T1000 (cell line): Measurements from ENCODE around the gene GAK.
"Not testable (repeated sequence)": the region's sequence is repeated elsewhere in the genome, so short reads cannot be mapped to it uniquely, and the experiment has no call there.

Experiments used
- DNase-seq: peaks from one replicate; lab custom pipeline; 2025; ENCODE audit warnings: mixed read lengths; lab: John Stamatoyannopoulos, UW

The GAK gene

DNA sequence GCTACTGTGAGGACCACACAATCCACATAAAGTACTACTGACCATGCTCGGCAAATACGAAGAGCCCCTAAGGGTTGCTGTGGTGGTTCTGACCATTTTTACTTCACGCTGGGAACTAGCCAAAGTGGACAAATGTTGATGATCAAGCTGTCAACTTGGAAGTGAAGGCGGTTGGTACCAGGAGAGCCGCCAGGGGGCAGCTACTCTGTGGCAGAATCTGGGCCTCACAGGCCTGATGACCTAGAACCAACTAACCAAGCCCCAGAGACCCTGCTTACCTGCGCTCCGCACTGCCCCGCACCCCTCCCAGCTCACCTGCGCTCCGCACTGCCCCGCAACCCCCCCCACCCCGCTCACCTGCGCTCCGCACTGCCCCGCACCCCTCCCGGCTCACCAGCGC is 5.6 kb downstream of the GAK start:
- DNase-seq: no peak

GRCh38 chr4:925771-926500 is 6.2 kb downstream of the GAK start:
- DNase-seq: no peak

GRCh38 chr4:925171-925570 is 6.9 kb downstream of the GAK start:
- no peak for DNase-seq

DNA sequence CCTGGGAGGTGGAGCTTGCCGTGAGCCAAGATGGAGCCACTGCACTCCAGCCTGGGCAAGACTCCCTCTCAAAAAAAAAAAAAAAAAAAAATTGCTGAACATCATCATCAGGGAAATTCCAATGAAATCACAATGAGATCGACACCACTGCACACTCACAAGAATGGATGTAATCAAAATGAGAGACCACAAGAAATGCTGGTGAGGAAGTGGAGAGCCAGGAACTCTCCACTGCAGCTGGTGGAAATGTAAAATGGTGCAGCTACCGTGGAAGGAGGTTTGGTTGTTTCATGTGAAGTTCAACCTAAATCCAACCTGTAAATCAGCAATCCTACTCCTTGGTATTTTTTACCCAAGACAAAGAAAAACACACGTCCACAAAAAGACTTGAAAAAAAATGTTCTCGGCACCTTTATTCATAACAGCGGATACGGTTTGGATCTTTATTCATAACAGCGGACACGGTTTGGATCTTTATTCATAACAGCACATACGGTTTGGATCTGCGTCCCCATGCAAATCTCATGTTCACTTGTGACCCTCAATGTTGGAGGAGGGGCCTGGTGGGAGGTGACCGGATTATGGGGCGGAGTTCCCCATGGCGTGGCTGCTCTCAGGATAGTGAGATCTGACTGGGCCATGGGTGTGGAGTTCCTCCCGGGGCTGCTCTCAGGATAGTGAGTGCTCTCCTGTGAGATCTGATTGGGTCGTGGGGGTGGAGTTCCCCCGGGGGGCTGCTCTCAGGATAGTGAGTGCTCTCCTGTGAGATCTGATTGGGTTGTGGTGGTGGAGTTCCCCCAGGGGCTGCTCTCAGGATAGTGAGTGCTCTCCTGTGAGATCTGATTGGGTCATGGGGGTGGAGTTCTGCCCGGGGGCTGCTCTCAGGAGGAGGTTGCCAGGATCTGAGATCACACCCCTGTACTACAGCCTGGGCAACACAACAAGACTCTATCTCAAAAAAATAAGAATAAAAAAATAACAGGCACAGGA is 7.7 kb downstream of the GAK start:
- peak; percentile 60 for DNase-seq

GRCh38 chr4:921830-922331 is 10.2 kb downstream of the GAK start:
- no peak for DNase-seq

DNA sequence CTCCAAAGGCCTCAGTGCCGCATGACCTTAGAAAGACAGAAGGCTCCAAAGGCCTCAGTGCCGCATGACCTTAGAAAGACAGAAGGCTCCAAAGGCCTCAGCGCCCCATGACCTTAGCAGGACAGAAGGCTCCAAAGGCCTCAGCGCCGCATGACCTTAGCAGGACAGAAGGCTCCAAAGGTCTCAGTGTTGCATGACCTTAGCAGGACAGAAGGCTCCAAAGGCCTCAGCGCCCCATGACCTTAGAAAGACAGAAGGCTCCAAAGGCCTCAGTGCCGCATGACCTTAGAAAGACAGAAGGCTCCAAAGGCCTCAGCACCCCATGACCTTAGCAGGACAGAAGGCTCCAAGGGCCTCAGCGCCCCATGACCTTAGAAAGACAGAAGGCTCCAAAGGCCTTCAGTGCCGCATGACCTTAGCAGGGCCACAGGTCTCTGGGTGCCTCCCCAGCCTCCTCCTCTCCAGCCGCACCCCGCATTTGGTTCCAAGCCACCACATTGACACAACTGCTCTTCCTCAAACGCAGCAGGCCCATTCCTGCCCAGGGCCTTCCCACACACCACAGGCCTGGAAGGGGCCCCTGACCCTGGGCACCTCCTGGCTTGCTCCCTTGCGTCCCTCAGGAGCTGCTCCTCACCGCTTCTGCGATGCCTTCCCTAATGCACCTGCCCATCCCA is 13.0 kb downstream of the GAK start:
- not testable (repeated sequence) for DNase-seq

GRCh38 chr4:918591-918990 is 13.5 kb downstream of the GAK start:
- not testable (repeated sequence) for DNase-seq

DNA sequence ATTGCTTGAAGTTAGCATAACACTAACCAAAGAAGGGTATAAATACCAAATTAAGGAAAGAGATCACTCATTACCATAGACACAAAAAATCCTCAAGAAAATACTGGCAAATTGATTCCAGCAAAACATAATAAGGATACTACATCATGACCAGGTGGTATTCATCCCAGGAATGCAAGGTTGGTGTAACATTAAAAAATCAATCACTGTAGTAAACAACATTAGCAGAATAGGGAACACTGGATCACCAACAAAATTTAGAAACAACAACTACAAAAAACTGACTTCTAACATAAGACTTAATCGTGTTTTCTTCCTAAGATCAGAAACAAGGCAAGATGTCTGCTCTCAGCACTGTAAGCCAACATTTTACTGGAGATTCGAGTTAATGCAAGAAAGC is 14.1 kb downstream of the GAK start:
- DNase-seq: no peak

DNA sequence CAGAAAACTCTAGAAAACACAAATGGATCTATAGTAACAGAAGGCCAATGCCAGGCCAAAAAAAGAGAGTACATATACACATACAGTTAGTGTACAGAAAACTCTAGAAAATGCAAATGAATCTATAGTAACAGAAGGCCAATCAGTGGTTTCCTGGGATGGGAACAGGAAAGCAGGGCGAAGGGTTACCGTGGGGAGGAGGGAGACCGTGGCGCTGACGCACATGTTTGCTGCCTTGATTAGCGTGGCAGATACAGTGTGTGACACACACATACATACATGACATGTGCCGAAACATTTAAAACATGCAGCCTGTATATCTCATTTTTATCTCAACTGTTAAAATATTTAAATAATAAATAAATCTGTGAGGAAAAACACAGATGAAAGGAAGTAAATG is 14.7 kb downstream of the GAK start:
- no peak for DNase-seq

DNA sequence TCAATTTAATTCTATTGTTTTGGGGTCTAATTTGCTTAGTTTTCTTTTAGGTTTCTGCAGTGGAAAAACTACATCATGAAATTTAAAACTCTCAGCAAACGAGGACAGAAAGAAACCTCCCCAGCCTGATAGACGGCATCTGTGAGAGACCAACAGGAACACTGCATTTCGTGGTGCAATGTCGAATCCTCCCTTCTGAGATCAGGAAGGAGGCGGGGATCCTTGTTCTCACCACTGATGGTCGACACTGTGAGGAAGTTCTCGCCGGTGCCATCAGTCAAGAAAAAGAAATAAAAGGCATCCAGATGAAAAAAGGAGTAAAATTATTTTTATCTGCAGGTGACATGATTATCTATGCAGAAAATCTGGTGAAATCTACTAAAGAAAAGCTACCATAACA is 16.5 kb downstream of the GAK start:
- no peak for DNase-seq

DNA sequence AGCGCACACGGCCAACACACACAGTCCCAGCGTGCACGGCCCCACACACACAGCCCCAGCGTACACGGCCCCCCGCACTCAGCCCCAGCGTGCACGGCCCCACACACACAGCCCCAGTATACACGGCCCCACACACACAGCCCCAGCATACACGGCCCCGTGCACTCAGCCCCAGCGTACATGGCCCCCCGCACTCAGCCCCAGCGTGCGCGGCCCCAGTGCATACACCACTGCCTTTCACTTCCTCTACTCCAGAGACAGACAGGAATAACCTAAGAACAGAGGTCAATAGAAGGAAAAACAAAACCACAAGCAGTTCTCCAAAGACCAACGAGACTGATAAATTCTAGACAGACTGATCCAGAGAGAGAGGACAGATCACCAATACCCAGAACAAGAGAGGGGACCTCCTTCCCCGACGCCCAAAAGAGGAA is 17.1 kb downstream of the GAK start:
- DNase-seq: no peak

DNA sequence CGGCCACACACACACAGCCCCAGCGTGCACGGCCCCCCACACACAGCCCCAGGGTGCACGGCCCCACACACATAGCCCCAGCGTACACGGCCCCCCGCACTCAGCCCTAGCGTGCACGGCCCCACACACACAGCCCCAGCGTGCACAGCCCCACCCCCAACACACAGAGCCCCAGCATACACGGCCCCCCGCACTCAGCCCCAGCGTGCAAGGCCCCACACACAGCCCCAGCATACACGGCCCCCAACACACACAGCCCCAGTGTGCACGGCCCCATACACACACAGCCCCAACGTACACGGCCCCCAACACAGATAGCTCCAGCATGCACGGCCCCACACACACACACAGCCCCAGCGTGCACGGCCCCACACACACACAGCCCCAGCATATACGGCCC is 17.6 kb downstream of the GAK start:
- DNase-seq: no peak

- no peak for DNase-seq
Measured at GRCh38 chr4:913280-913618, 18.9 kb downstream of the GAK start.

GRCh38 chr4:912548-913279 is 19.4 kb downstream of the GAK start:
- DNase-seq: no peak

DNA sequence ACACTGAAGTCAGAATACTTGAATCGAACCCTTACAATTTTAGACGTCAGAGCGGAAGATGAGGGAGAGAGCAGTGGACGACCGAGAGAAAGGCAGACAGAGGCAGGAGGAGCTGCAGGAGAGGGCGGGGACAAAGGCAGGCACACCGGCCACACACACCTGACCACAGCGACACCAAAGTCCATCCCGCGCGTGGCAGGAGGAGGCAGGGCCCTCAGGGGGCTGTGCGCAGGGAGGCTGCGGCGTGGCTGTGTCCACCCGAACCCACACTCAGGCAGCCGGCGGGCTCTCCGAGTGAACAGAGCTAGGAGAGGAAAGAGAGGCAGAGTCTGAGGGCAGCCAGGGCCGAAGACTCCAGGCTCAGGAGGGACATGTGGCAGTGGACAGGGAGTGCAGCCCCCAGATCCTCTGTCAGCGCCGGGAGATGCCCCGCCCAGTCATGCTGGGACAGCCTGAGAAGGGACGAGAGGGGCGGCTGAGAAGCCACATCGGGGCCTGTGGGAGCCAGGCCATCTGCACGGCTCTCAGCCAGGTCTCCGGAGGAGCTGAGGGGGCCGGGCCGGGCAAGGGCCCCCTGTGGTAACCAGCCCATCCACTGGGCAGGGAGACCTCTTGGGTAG is 20.1 kb downstream of the GAK start:
- DNase-seq: no peak

DNA sequence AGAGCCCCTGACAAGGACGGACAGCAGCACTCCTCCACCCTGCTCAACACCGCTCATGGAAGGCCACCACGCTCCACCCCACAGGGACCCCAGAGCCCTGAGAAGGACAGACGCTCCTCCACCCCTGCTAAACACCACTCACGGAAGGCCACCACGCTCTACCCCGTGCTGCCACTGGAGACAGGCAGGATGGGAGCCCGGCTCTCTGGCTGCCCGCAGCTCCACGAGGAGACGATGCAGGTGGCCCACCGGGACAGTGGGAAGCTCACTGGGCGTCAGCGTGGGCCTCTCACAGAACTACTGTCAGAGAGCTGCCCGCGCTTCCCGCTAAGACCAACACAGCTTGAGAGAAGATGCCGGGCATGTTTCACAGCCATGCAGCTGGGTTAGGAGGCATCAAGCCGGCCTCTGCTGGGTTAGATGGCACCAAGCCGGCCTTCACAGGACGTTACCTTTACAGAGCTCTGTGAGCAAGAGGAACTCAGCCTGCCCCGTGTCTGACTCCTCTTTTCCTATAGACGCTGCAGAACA is 20.8 kb downstream of the GAK start:
- no peak for DNase-seq

DNA sequence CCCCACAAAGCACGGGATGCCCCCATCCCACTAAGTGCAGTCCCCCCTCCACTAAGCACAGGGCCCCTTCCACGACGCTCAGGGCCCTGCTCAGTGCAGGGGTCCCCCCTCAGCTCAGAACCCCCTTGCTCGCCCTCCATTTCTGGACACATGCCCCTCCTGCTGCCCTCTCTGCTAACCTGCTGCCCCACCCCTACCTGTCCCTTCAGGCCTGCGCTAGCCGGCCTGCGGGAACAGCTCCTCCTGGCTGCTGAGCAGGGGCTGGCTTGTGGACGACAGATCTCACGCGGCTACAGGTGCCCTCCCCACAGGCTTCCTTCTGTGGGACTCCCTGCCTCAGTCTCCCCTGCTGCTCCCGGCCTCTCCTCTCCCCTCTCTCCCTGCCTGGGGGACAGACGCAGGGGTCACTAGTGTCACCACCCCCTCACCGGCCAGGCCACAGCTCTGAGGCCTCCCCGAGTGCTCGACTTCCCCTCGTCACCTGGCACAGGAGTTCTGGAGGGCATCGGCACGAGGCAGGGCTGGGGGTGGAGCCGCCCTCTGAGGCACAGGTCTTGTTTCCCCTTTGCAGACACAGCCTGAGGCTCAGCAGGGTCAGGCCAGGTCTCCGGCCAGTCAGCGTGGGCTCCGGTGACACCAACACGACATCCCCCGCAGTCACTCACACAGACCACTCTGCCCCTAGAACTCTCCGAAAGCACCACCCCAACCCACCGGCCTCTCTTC is 21.6 kb downstream of the GAK start:
- DNase-seq: no peak

DNA sequence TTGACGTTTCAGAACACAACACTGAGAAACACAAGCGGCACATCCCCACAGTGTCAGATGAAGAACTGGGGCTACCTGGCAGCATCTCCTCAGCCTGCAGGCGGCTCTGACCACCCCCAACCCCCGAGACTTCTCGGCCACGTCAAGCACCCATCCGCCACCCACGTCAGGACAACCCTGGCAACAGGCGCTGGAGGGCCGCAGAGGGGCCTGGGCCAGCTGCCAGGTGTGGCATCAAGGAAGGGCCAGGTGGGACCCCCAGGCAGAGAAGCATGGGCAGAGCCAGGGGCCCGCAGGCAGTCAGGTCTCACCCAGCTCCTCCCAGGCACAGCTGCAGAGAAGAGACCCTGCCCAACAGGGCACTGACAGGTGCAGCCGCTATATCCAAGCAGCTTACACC is 22.3 kb downstream of the GAK start:
- no peak for DNase-seq

DNA sequence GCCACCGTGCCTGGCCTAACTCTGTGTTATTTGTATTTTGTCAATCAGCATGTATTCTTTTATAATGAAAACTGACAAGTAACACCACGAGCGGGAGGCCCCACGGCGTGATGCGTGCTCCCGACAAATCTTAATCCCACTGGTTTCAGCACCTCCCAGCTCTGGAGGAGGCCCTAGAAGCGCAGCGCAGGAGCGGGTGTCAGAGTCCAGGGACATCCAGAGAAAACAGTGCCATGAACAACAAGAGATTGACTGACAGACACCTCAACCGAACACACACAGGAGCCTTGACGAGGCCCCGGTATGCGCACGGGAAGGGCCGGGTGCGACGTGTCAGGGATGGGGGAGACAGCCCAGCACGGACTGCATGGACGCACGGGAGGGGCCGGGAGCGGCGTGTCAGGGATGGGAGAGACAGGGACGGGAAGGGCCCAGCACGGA is 23.0 kb downstream of the GAK start:
- no peak for DNase-seq

- no peak for DNase-seq
Measured at GRCh38 chr4:907691-908425, 24.3 kb downstream of the GAK start.
